Dendritic cell treated with granulocyte-macrophage colony-stimulating factor and Interleukin-4, amounts not matched to agents 40 ng/mL and 50 ng/mL, for 4 days (primary cell): ENCODE data around the gene HAND2.

Source experiments
- H3K27ac Mint-ChIP-seq: one replicate; pipeline ENCODE4 v1.8.0; 2022; ENCODE audit warnings: mild to moderate bottlenecking, mixed read lengths
- H3K27me3 Mint-ChIP-seq: one replicate; pipeline ENCODE4 v1.8.0; 2022; ENCODE audit warnings: mild to moderate bottlenecking, mixed read lengths
- H3K36me3 Mint-ChIP-seq: one replicate; pipeline ENCODE4 v1.8.0; 2022; ENCODE audit warnings: low read depth, mixed read lengths
- H3K4me1 Mint-ChIP-seq: one replicate; pipeline ENCODE4 v1.8.0; 2022; ENCODE audit warnings: low read depth, mixed read lengths
- H3K4me3 Mint-ChIP-seq: one replicate; pipeline ENCODE4 v1.8.0; 2022; ENCODE audit warnings: mild to moderate bottlenecking, moderate library complexity, mixed read lengths
- H3K9me3 Mint-ChIP-seq: one replicate; pipeline ENCODE4 v1.8.0; 2022; ENCODE audit warnings: mixed read lengths
- intact Hi-C: fragments of 100-400 bp; cut with micrococcal nuclease; formaldehyde crosslinking; loops from one replicate; pipeline ENCODE4 v1.15.0; 2022

HAND2 gene

GRCh38 chr4:173530326-173531085 is 477 bp upstream of the HAND2 start:
- Mint-ChIP-seq H3K36me3 (no peaks in the 10 kb centered on the region), H3K27ac (no peak overlapping the region), H3K4me3 (no peak overlapping the region), H3K4me1 (peaks cover 12% of the 10 kb centered on the region), H3K27me3 (peaks cover 91% of the 10 kb centered on the region), H3K9me3 (no peaks in the 10 kb centered on the region)
- intact Hi-C loops, result loop anchor here (5.0 kb wide), 1 partner anchor 33 kb away; no protein-coding TSS in a partner anchor

GRCh38 chr4:173528378-173529321 is 1.4 kb downstream of the HAND2 start:
- Mint-ChIP-seq H3K36me3 (no peaks in the 10 kb centered on the region), H3K27me3 (peaks cover 91% of the 10 kb centered on the region), H3K4me3 (peak overlapping the region; percentile 8), H3K9me3 (no peaks in the 10 kb centered on the region), H3K4me1 (peaks cover 12% of the 10 kb centered on the region), H3K27ac (no peak overlapping the region)
- intact Hi-C loops, result no loop called here

- Mint-ChIP-seq H3K4me3 (no peak overlapping the region), H3K27me3 (peaks cover 93% of the 10 kb centered on the region), H3K4me1 (peaks cover 19% of the 10 kb centered on the region), H3K9me3 (no peaks in the 10 kb centered on the region), H3K27ac (no peak overlapping the region), H3K36me3 (no peaks in the 10 kb centered on the region)
- intact Hi-C loops, result no loop called here
These were observed 2.7 kb downstream of the HAND2 start for GRCh38 chr4:173527103-173527891.

GRCh38 chr4:173526724-173527102 is 3.3 kb downstream of the HAND2 start:
- peaks cover 23% of the 10 kb centered on the region for H3K4me1 Mint-ChIP-seq
- no peaks in the 10 kb centered on the region for H3K9me3 Mint-ChIP-seq
- H3K4me3 Mint-ChIP-seq, result no peak overlapping the region
- intact Hi-C loops, result no loop called here
- H3K27me3 Mint-ChIP-seq, result peaks cover 93% of the 10 kb centered on the region
- no peak overlapping the region for H3K27ac Mint-ChIP-seq
- no peaks in the 10 kb centered on the region for H3K36me3 Mint-ChIP-seq

- Mint-ChIP-seq H3K9me3 (no peaks in the 10 kb centered on the region), H3K36me3 (no peaks in the 10 kb centered on the region), H3K27ac (no peak overlapping the region), H3K27me3 (peaks cover 93% of the 10 kb centered on the region), H3K4me1 (peaks cover 23% of the 10 kb centered on the region), H3K4me3 (no peak overlapping the region)
- intact Hi-C loops, result no loop called here
These were observed 4.0 kb downstream of the HAND2 start for GRCh38 chr4:173526027-173526482.

DNA sequence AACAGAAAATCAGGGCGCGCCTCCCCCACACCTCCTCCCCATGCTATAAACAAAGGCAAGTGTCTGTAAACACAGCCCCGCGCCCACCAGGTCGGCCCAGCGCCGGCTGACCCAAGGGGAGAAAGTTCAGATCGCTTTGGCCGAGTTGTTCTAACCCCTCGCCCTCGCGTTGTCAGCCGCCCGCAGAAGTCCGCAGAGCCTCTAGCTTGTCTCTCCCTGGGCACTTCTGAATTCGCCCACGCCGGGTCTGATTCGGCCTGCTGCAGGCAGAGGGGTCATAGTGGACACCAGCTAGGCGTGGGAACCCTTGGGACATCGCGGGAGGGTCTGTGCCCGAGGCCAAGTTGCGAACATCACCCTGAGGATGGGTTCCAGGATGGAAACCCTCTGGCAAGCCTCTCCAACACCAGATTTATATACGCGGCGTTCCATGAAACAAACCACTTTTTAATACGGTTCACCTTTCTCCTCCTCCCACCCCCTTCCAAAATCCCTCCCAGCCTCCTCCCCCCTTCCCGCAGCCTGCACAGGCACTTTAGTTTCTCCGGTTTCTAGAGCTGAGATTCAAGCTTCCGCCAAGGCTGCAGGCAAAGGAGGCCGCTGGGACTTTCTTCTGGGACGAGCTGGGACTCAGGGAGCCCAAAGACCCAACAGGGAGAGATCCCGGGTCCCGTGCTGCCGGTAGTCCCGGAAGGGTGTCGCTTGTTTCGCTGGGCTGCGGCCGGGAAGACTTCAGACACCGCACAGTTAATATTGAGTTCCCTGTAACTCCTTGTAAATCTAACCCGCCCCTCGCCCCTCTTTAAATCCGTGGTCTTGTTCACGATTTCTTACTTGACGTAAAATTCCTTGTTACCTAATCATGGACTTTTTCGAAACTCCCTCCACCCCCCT is 4.7 kb downstream of the HAND2 start:
- peaks cover 23% of the 10 kb centered on the region for H3K4me1 Mint-ChIP-seq
- no peaks in the 10 kb centered on the region for H3K9me3 Mint-ChIP-seq
- no peak overlapping the region for H3K4me3 Mint-ChIP-seq
- H3K27ac Mint-ChIP-seq, result no peak overlapping the region
- peaks cover 93% of the 10 kb centered on the region for H3K27me3 Mint-ChIP-seq
- H3K36me3 Mint-ChIP-seq, result no peaks in the 10 kb centered on the region
- intact Hi-C loops, result no loop called here

- no peaks in the 10 kb centered on the region for H3K36me3 Mint-ChIP-seq
- intact Hi-C loops, result loop anchor here (5.0 kb wide), 1 partner anchor 693 kb away; no protein-coding TSS in a partner anchor
- H3K4me1 Mint-ChIP-seq, result peaks cover 16% of the 10 kb centered on the region
- no peak overlapping the region for H3K27ac Mint-ChIP-seq
- no peak overlapping the region for H3K4me3 Mint-ChIP-seq
- peaks cover 93% of the 10 kb centered on the region for H3K27me3 Mint-ChIP-seq
- H3K9me3 Mint-ChIP-seq, result no peaks in the 10 kb centered on the region
These were observed 5.6 kb downstream of the HAND2 start for GRCh38 chr4:173524218-173525117.

DNA sequence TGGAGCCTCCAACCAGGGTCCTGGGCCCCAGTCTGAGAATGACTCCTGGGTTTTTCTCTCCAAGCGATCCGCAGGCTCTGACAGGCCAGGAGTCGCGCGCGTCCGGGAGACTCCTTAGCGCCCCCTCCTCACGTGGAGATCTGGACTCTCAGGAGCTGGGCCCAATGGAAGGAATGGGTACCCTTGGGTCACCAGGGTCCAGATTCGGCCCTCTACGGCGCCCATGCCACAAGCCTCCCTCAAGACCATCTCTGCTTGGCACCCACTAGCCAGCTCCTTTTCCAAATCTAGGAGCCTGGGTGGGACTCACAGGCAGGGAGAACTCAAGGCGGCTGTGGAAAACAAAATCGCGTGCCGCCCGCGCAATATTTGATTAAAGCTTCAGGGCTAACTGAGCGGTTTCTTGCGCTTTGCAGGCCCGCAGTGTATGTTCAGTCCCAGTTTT is 7.1 kb downstream of the HAND2 start:
- H3K27ac Mint-ChIP-seq, result no peak overlapping the region
- peaks cover 17% of the 10 kb centered on the region for H3K4me1 Mint-ChIP-seq
- H3K36me3 Mint-ChIP-seq, result no peaks in the 10 kb centered on the region
- intact Hi-C loops, result loop anchor here (5.0 kb wide), 1 partner anchor 694 kb away; no protein-coding TSS in a partner anchor
- H3K9me3 Mint-ChIP-seq, result no peaks in the 10 kb centered on the region
- H3K27me3 Mint-ChIP-seq, result peaks cover 97% of the 10 kb centered on the region
- H3K4me3 Mint-ChIP-seq, result peak overlapping the region; percentile 70

GRCh38 chr4:173522160-173522950 is 7.7 kb downstream of the HAND2 start:
- H3K27me3 Mint-ChIP-seq, result peaks cover 97% of the 10 kb centered on the region
- peaks cover 17% of the 10 kb centered on the region for H3K4me1 Mint-ChIP-seq
- peak overlapping the region; percentile 70 for H3K4me3 Mint-ChIP-seq
- intact Hi-C loops, result loop anchor here (5.0 kb wide), 1 partner anchor 695 kb away; no protein-coding TSS in a partner anchor
- H3K27ac Mint-ChIP-seq, result no peak overlapping the region
- H3K9me3 Mint-ChIP-seq, result no peaks in the 10 kb centered on the region
- H3K36me3 Mint-ChIP-seq, result no peaks in the 10 kb centered on the region

- intact Hi-C loops, result loop anchor here (5.0 kb wide), 1 partner anchor 696 kb away; no protein-coding TSS in a partner anchor
- H3K27ac Mint-ChIP-seq, result no peak overlapping the region
- H3K4me1 Mint-ChIP-seq, result peaks cover 20% of the 10 kb centered on the region
- H3K9me3 Mint-ChIP-seq, result no peaks in the 10 kb centered on the region
- H3K4me3 Mint-ChIP-seq, result peak overlapping the region; percentile 70
- H3K27me3 Mint-ChIP-seq, result peaks cover 97% of the 10 kb centered on the region
- no peaks in the 10 kb centered on the region for H3K36me3 Mint-ChIP-seq
These were observed 8.4 kb downstream of the HAND2 start for GRCh38 chr4:173521467-173522159.

GRCh38 chr4:173520921-173521466 is 9.0 kb downstream of the HAND2 start:
- Mint-ChIP-seq H3K27ac (no peak overlapping the region), H3K36me3 (no peaks in the 10 kb centered on the region), H3K27me3 (peaks cover 99% of the 10 kb centered on the region), H3K9me3 (no peaks in the 10 kb centered on the region), H3K4me1 (peaks cover 22% of the 10 kb centered on the region), H3K4me3 (no peak overlapping the region)
- intact Hi-C loops, result loop anchor here (5.0 kb wide), 1 partner anchor 696 kb away; no protein-coding TSS in a partner anchor
